Right kidney (tissue), 1 donor: ENCODE data around the gene STXBP3.
"Not testable (repeated sequence)": the region's sequence is repeated elsewhere in the genome, so short reads cannot be mapped to it uniquely, and the experiment has no call there.

ENCODE experiments used
- DNase-seq: peaks from one replicate; pipeline ENCODE4 v3.0.0-alpha.2; 2016

Gene STXBP3

GRCh38 chr1:108725906-108726305 is 20.6 kb upstream of the STXBP3 start:
- no peak for DNase-seq

GRCh38 chr1:108728327-108728923 is 18.0 kb upstream of the STXBP3 start:
- DNase-seq: no peak

GRCh38 chr1:108729481-108729880 is 17.0 kb upstream of the STXBP3 start:
- no peak for DNase-seq

- no peak for DNase-seq
Measured at GRCh38 chr1:108732398-108732797, 14.1 kb upstream of the STXBP3 start.

- no peak for DNase-seq
Measured at GRCh38 chr1:108734171-108734865, 12.2 kb upstream of the STXBP3 start.

- DNase-seq: no peak
Measured at GRCh38 chr1:108742253-108742652, 4.2 kb upstream of the STXBP3 start.

GRCh38 chr1:108745980-108746381 is 493 bp upstream of the STXBP3 start:
- no peak for DNase-seq

GRCh38 chr1:108747171-108747850 is 837 bp downstream of the STXBP3 start:
- DNase-seq: no peak

- no peak for DNase-seq
Measured at GRCh38 chr1:108747898-108748297, 1.4 kb downstream of the STXBP3 start.

GRCh38 chr1:108749081-108749480 is 2.6 kb downstream of the STXBP3 start:
- no peak for DNase-seq

- peak; percentile 52 for DNase-seq
Measured at GRCh38 chr1:108750476-108751181, 4.2 kb downstream of the STXBP3 start.

- no peak for DNase-seq
Measured at GRCh38 chr1:108753363-108753762, 6.9 kb downstream of the STXBP3 start.

GRCh38 chr1:108758796-108759195 is 12.3 kb downstream of the STXBP3 start:
- no peak for DNase-seq

GRCh38 chr1:108767115-108767514 is 20.6 kb downstream of the STXBP3 start:
- no peak for DNase-seq

GRCh38 chr1:108767708-108768107 is 21.2 kb downstream of the STXBP3 start:
- no peak for DNase-seq

- DNase-seq: no peak
Measured at GRCh38 chr1:108777839-108778238, 31.4 kb downstream of the STXBP3 start.

- DNase-seq: no peak
Measured at GRCh38 chr1:108779455-108779854, 33.0 kb downstream of the STXBP3 start.

- no peak for DNase-seq
Measured at GRCh38 chr1:108780937-108781574, 34.6 kb downstream of the STXBP3 start.

- not testable (repeated sequence) for DNase-seq
Measured at GRCh38 chr1:108781575-108781944, 35.1 kb downstream of the STXBP3 start.

GRCh38 chr1:108785264-108785663 is 38.8 kb downstream of the STXBP3 start:
- DNase-seq: no peak

- DNase-seq: no peak
Measured at GRCh38 chr1:108785880-108786279, 39.4 kb downstream of the STXBP3 start.

- no peak for DNase-seq
Measured at GRCh38 chr1:108791790-108792189, 45.3 kb downstream of the STXBP3 start.

- no peak for DNase-seq
Measured at GRCh38 chr1:108792420-108792819, 45.9 kb downstream of the STXBP3 start.
